ENCODE measurements around the gene CSTB.
A peak's percentile ranks its signal among the peaks of the same experiment; 100 is the strongest.

CSTB gene

DNA sequence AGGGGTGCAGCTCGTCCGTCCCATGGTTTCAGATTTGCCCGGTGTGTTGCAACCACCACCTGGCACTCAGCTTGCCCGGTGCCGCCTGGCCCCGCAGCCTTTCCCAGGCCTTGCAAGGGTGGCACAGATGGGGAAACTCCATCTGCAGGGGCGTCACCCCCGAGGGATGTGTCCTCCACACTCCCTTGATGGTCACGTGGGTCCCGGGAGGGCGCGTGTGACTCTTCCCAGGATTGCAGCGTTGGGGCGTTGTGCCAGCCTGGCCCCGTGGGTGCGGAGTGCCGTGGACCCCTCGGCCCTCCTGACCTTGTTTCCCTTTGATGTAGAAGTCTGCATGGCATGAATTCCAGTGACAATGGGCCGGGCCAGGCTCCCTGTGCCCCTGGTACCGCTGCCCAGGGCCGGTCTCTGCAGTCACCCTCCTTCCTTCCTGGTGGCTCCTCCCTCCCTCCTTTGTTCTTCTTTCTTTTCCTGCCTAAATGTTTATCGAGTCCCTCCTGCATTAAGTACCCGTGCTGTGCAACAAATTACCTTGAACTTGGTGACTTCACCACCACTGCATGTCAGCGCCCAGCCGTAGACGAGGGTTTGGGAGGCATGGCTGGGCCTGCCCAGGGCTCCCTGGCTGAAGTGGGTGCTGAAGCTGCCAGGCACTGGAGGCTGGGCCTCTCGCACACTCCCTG lies 36.2 kb upstream of the CSTB start:
- H3K79me1 ChIP-seq (ENCODE audit: low read depth, low read length): peaks cover 7% of the 10 kb centered on the region
- H3K4ac ChIP-seq (ENCODE audit: low read length): no peak overlapping the region
- no peak overlapping the region for H2BK120ac ChIP-seq (ENCODE audit: low read depth, low read length)
- H3K9ac ChIP-seq (ENCODE audit: low read depth, low read length, poor library complexity): no peak overlapping the region
- H3K14ac ChIP-seq (ENCODE audit: low read length): peak overlapping the region; percentile 75
- DNase-seq (ENCODE audit: low spot score): no peak
- H2BK5ac ChIP-seq (ENCODE audit: low read length): peak overlapping the region; percentile 66
- H3K18ac ChIP-seq (ENCODE audit: low read length): peak overlapping the region; percentile 57
- peak overlapping the region; percentile 94 for H2AK5ac ChIP-seq (ENCODE audit: low read depth, low read length)
- no peak overlapping the region for H3K4me2 ChIP-seq (ENCODE audit: insufficient read depth, low read length, poor library complexity, severe bottlenecking)
- H4K91ac ChIP-seq (ENCODE audit: low read depth, low read length, poor library complexity): no peak overlapping the region
- no peak overlapping the region for H2BK15ac ChIP-seq (ENCODE audit: low read length)
- WGBS, 2 donors (ENCODE audit: extremely low coverage in 2 of 2, insufficient read length in 2 of 2, insufficient replicate concordance in 1 of 2): no CpG with 5 or more reads among the region's 27 CpGs
- H3K4me1 ChIP-seq (ENCODE audit: control insufficient read depth in 2 of 2, insufficient read depth in 1 of 2, low read depth in 1 of 2, low read length in 2 of 2): peaks cover 11 to 14% of the 10 kb centered on the region in 2 donors
- no peaks in the 10 kb centered on the region for H3K27me3 ChIP-seq (ENCODE audit: control insufficient read depth in 3 of 3, insufficient read depth in 3 of 3, low read depth in 1 of 3, low read length in 3 of 3)
- no peaks in the 10 kb centered on the region for H3K36me3 ChIP-seq (replicated peaks in 1 of 2; ENCODE audit: control insufficient read depth in 2 of 2, insufficient read depth in 2 of 2, low read length in 2 of 2)
- no peak overlapping the region for H3K4me3 ChIP-seq (ENCODE audit: low read length in 2 of 2)
- H2AFZ ChIP-seq (ENCODE audit: low read length): peak overlapping the region; percentile 38
- peak overlapping the region; percentile 85 for H3K23ac ChIP-seq (ENCODE audit: low read depth, low read length, poor library complexity)
- H3K9me3 ChIP-seq (replicated peaks in 1 of 2; ENCODE audit: control insufficient read depth in 2 of 2, insufficient read depth in 1 of 2, low read depth in 1 of 2, low read length in 2 of 2): no peaks in the 10 kb centered on the region
- H4K8ac ChIP-seq (ENCODE audit: low read depth, low read length): no peak overlapping the region
- peak overlapping the region; percentile 41 for H2BK12ac ChIP-seq (ENCODE audit: low read length)
- no peak overlapping the region for H3K27ac ChIP-seq (replicated peaks; ENCODE audit: low read length)

DNA sequence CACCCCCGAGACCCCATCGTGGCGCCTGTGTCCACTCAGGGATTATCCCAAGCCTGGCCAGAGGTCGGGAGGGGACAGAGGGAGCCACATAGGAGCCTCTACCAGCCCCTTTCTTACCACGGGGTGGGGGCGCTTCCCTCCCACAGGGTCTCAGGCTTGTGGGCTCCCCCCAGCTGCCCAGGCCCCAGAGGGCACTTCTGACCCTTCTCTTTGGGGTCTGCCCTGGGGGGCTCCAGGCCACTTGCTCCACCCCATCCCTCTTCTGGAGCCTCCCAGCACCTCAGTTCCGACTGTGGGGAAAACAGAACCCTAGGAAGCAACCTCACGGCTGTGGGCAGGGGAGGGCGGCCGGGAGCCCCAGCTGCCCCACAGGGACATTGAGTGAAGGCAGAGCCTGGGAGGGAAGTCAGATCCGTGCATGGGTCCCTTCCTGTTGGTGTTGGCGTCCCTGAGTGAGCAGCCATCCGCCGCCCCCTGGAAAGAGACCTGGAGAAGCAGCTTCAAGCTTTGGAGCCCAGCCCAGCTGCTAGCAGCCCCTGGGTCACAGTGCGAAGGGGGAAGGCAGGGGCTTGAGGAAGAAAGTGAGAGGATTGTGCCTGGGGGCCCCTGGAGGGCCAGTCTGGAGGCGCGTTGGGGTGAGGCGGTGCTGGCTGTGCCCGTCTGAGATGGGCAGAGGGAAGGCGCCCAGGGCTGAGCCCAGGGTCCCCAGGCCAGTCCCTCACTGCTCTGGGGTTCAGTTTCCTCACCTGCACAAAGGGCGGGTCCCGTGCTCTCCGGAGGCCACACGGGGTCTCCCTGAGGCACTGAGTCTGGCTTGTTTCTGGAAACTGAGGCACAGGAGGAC lies 35.4 kb upstream of the CSTB start:
- WGBS, 2 donors (ENCODE audit: extremely low coverage in 2 of 2, insufficient read length in 2 of 2, insufficient replicate concordance in 1 of 2): no CpG with 5 or more reads among the region's 24 CpGs
- Histone ChIP-seq H3K27ac (replicated peaks; ENCODE audit: low read length) (no peak overlapping the region), H3K18ac (ENCODE audit: low read length) (peak overlapping the region; percentile 86), H3K23ac (ENCODE audit: low read depth, low read length, poor library complexity) (peak overlapping the region; percentile 85), H3K9ac (ENCODE audit: low read depth, low read length, poor library complexity) (peak overlapping the region; percentile 21), H3K4me3 (ENCODE audit: low read length in 2 of 2) (no peak overlapping the region), H3K79me1 (ENCODE audit: low read depth, low read length) (peaks cover 7% of the 10 kb centered on the region), H2BK12ac (ENCODE audit: low read length) (peak overlapping the region; percentile 41), H2AK5ac (ENCODE audit: low read depth, low read length) (peak overlapping the region; percentile 94), H2BK15ac (ENCODE audit: low read length) (peak overlapping the region; percentile 46), H4K91ac (ENCODE audit: low read depth, low read length, poor library complexity) (no peak overlapping the region), H3K14ac (ENCODE audit: low read length) (peak overlapping the region; percentile 75), H3K4ac (ENCODE audit: low read length) (peak overlapping the region; percentile 93), H4K8ac (ENCODE audit: low read depth, low read length) (no peak overlapping the region), H3K36me3 (replicated peaks in 1 of 2; ENCODE audit: control insufficient read depth in 2 of 2, insufficient read depth in 2 of 2, low read length in 2 of 2) (no peaks in the 10 kb centered on the region), H3K27me3 (ENCODE audit: control insufficient read depth in 3 of 3, insufficient read depth in 3 of 3, low read depth in 1 of 3, low read length in 3 of 3) (no peaks in the 10 kb centered on the region), H2BK5ac (ENCODE audit: low read length) (peak overlapping the region; percentile 66), H2BK120ac (ENCODE audit: low read depth, low read length) (peak overlapping the region; percentile 73), H3K4me2 (ENCODE audit: insufficient read depth, low read length, poor library complexity, severe bottlenecking) (no peak overlapping the region), H3K4me1 (ENCODE audit: control insufficient read depth in 2 of 2, insufficient read depth in 1 of 2, low read depth in 1 of 2, low read length in 2 of 2) (peaks cover 11 to 14% of the 10 kb centered on the region in 2 donors), H3K9me3 (replicated peaks in 1 of 2; ENCODE audit: control insufficient read depth in 2 of 2, insufficient read depth in 1 of 2, low read depth in 1 of 2, low read length in 2 of 2) (no peaks in the 10 kb centered on the region), H2AFZ (ENCODE audit: low read length) (peak overlapping the region; percentile 92)
- DNase-seq (ENCODE audit: low spot score): no peak

DNA sequence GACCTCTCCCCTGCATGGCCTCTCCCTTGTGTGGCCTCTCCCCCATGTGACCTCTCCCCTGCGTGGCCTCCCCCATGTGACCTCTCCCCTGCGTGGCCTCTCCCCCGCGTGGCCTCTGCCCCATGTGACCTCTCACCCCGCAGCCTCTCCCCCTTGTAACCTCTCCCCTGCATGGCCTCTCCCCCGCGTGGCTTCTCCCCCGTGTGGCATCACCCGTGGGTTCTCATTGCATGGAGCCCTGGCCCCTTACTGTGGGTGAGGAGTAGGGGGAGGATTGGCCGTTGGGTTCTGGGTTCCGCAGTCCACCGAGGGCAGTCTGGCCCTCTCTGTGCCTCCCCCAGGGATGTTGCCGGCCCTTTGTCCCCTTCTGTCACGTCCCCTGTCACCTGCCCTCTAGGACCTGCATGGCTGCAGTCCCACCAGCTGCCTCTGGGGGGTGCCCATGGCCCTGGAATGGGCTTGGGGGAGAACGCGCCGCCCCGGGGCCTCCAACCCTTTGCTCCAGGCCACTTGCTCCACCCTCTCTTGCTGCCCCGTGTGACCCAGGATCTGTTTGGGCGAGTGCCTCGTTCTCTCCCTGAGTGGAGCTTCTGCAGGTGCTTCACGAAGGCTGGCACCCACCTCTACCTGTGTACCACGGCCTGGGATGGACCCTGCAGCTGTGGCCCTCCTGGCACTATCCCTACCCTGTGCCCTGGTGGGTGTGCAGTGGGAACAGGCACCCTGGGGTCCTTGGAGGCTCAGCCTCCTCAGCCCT lies 34.6 kb upstream of the CSTB start:
- H3K4me3 ChIP-seq (ENCODE audit: low read length in 2 of 2): no peak overlapping the region
- H4K8ac ChIP-seq (ENCODE audit: low read depth, low read length): no peak overlapping the region
- peak; percentile 76 for DNase-seq (ENCODE audit: low spot score)
- H3K27me3 ChIP-seq (ENCODE audit: control insufficient read depth in 3 of 3, insufficient read depth in 3 of 3, low read depth in 1 of 3, low read length in 3 of 3): no peaks in the 10 kb centered on the region
- peak overlapping the region; percentile 46 for H2BK15ac ChIP-seq (ENCODE audit: low read length)
- WGBS, 2 donors (ENCODE audit: extremely low coverage in 2 of 2, insufficient read length in 2 of 2, insufficient replicate concordance in 1 of 2): no CpG with 5 or more reads among the region's 23 CpGs
- peak overlapping the region; percentile 41 for H2BK12ac ChIP-seq (ENCODE audit: low read length)
- H2BK5ac ChIP-seq (ENCODE audit: low read length): peak overlapping the region; percentile 84
- no peak overlapping the region for H3K27ac ChIP-seq (replicated peaks; ENCODE audit: low read length)
- no peak overlapping the region for H3K4me2 ChIP-seq (ENCODE audit: insufficient read depth, low read length, poor library complexity, severe bottlenecking)
- peaks cover 5 to 7% of the 10 kb centered on the region in 2 donors for H3K36me3 ChIP-seq (replicated peaks in 1 of 2; ENCODE audit: control insufficient read depth in 2 of 2, insufficient read depth in 2 of 2, low read length in 2 of 2)
- peak overlapping the region; percentile 12 for H4K91ac ChIP-seq (ENCODE audit: low read depth, low read length, poor library complexity)
- H3K18ac ChIP-seq (ENCODE audit: low read length): peak overlapping the region; percentile 89
- peak overlapping the region; percentile 93 for H3K4ac ChIP-seq (ENCODE audit: low read length)
- peak overlapping the region; percentile 73 for H2BK120ac ChIP-seq (ENCODE audit: low read depth, low read length)
- H3K9me3 ChIP-seq (replicated peaks in 1 of 2; ENCODE audit: control insufficient read depth in 2 of 2, insufficient read depth in 1 of 2, low read depth in 1 of 2, low read length in 2 of 2): peaks cover 0 to 2% of the 10 kb centered on the region in 2 donors
- peak overlapping the region; percentile 38 for H3K14ac ChIP-seq (ENCODE audit: low read length)
- peaks cover 7% of the 10 kb centered on the region for H3K79me1 ChIP-seq (ENCODE audit: low read depth, low read length)
- peak overlapping the region; percentile 92 for H2AFZ ChIP-seq (ENCODE audit: low read length)
- peak overlapping the region; percentile 97 for H2AK5ac ChIP-seq (ENCODE audit: low read depth, low read length)
- peak overlapping the region; percentile 81 for H3K9ac ChIP-seq (ENCODE audit: low read depth, low read length, poor library complexity)
- H3K4me1 ChIP-seq (ENCODE audit: control insufficient read depth in 2 of 2, insufficient read depth in 1 of 2, low read depth in 1 of 2, low read length in 2 of 2): peaks cover 11 to 13% of the 10 kb centered on the region in 2 donors
- peak overlapping the region; percentile 58 for H3K23ac ChIP-seq (ENCODE audit: low read depth, low read length, poor library complexity)
